Stomach (tissue), 4 donors: ENCODE measurements around the gene FAM161A.

Experiments
- POLR2A ChIP-seq, 4 donors: fragments of 450-650 bp; IDR thresholded peaks; one replicate each; pipeline ENCODE4 v1.6.1; 2016; ENCODE audit warnings: antibody characterized with exemption in 4 of 4, control low read depth in 2 of 4, mild to moderate bottlenecking in 1 of 4, moderate library complexity in 1 of 4
- POLR2AphosphoS5 ChIP-seq, 3 donors: sonication (generic); formaldehyde crosslinking; IDR thresholded peaks; one replicate each; pipeline ENCODE4 v1.6.1; 2016; ENCODE audit warnings: antibody characterized with exemption in 3 of 3
- TF ChIP-seq, protein P1 (sequence below), 7 experiments: fragments of 450-650 bp in 4 of 7; fragments of 200-600 bp in 3 of 7; sonication (generic) in 3 of 7; IDR thresholded peaks; one replicate each; pipeline ENCODE4 v1.5.1; 2016 to 2019; ENCODE audit warnings: antibody characterized with exemption in 7 of 7, control low read depth in 2 of 7, mild to moderate bottlenecking in 1 of 7

GRCh38 chr2:61792355-61792890 lies 61.4 kb downstream of the FAM161A start:
- TF ChIP-seq POLR2AphosphoS5 (IDR thresholded peaks at IDR 0.05) (no peak), POLR2A (IDR thresholded peaks at IDR 0.05) (no peak)
- TF ChIP-seq, protein P1, sequence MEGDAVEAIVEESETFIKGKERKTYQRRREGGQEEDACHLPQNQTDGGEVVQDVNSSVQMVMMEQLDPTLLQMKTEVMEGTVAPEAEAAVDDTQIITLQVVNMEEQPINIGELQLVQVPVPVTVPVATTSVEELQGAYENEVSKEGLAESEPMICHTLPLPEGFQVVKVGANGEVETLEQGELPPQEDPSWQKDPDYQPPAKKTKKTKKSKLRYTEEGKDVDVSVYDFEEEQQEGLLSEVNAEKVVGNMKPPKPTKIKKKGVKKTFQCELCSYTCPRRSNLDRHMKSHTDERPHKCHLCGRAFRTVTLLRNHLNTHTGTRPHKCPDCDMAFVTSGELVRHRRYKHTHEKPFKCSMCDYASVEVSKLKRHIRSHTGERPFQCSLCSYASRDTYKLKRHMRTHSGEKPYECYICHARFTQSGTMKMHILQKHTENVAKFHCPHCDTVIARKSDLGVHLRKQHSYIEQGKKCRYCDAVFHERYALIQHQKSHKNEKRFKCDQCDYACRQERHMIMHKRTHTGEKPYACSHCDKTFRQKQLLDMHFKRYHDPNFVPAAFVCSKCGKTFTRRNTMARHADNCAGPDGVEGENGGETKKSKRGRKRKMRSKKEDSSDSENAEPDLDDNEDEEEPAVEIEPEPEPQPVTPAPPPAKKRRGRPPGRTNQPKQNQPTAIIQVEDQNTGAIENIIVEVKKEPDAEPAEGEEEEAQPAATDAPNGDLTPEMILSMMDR (IDR thresholded peaks at IDR 0.05): no peak
